CD4-positive, alpha-beta T cell treated with Interleukin-12 subunit alpha and Interleukin-12 subunit beta, for 1 hour (primary cell): ENCODE measurements around the gene FKBP1C.
"Not testable (repeated sequence)": the region's sequence is repeated elsewhere in the genome, so short reads cannot be mapped to it uniquely, and the experiment has no call there.

Experiments
- DNase-seq: peaks from one replicate; pipeline ENCODE4 v3.0.0-alpha.2; 2020

The FKBP1C gene

DNA sequence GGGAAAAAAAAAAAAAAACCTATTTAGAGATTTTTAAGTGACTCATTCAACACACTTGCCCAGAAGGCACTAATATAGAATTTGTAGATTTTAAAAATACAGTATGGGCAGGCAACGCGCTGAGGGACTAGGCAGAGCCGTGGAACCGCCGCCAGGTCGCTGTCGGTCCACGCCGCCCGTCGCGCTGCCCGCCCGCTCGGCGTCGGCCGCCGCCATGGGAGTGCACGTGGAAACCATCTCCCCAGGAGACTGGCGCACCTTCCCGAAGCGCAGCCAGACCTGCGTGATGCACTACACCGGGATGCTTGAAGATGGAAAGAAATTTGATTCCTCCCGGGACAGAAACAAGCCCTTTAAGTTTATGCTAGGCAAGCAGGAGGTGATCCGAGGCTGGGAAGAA lies at the start of gene FKBP1C:
Gene FKBP1C (plus strand): TSS at position 127 of the 400 bp plus-strand sequence.
- not testable (repeated sequence) for DNase-seq

DNA sequence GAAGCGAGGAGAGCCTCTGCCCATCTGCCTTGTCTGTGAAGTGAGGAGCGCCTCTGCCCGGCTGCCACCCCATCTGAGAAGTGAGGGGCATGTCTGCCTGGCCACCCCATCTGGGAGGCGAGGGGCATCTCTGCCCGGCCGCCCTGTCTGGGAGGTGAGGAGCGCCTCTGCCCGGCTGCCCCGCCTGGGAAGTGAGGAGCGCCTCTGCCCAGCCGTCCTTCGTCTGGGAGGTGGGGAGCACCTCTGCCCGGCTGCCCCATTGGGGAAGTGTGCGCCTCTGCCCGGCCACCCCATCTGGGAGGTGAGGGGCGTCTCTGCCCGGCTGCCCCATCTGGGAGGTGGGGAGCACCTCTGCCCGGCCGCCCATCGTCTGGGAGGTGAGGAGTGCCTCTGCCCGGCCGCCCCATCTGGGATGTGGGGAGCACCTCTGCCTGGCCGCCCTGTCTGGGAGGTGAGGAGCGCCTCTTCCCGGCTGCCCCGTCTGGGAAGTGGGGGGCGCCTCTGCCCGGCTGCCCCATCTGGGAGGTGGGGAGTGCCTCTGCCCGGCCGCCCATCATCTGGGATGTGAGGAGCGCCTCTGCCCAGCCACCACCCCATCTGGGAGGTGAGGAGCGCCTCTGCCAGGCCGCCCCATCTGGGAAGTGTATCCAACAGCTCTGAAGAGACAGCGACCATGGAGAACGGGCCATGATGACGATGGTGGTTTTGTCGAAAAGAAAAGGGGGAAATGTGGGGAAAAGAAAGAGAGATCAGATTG lies 47.0 kb upstream of the FKBP1C start:
- DNase-seq: not testable (repeated sequence)

DNA sequence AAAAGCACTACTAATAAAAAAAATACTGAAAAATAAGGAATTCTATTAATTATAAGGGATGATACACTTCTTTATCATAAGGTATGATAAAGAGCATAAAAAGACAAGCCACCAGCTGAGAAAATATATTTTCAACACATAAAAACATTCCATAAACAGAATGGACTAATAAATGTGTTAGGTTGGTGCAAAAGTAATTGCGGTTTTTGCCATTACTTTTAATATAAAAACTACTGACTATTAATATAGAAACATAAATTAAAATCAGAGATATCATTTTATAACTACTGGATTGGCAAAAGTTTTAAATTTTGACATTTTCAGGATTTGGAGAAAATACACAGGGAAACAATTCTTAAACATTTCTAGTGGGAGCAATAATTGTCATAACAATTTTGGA lies 37.1 kb upstream of the FKBP1C start:
- DNase-seq: no peak

DNA sequence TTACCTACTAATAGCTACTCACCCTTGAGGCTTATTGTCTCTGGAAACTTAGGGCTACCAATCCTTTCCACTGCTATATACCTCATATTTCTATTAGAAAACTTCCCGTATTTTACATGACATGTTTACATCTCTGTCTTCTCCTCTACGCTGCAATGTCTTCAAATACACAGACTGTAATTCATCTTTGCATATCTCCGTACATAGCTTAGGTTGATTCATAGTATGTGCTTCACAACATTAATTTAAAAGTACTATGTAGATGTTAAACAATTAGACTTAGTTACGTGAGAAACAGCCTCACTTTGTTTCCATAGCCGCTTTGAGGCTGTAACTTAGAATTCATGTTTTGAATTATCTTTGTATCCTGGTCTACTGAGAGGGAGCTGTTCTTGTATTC lies 35.1 kb upstream of the FKBP1C start:
- DNase-seq: no peak

DNA sequence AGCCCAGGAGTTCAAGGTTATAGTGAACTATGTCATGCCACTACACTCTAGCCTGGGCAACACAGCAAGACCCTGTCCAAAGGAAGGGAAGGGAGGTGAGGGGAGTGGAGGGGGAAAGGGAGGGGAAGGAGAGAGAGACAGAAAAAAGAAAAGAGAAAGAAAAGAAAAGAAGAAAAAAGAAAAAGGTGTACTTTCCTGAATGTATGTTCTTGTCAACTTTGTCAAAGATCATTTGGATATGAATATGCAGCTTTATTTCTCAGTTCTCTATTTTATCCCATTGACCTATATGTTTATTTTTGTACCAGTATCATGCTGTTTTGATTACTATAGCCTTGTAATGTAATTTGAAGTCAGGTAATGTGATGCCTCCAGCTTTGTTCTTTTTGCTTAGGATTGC lies 30.9 kb upstream of the FKBP1C start:
- no peak for DNase-seq

DNA sequence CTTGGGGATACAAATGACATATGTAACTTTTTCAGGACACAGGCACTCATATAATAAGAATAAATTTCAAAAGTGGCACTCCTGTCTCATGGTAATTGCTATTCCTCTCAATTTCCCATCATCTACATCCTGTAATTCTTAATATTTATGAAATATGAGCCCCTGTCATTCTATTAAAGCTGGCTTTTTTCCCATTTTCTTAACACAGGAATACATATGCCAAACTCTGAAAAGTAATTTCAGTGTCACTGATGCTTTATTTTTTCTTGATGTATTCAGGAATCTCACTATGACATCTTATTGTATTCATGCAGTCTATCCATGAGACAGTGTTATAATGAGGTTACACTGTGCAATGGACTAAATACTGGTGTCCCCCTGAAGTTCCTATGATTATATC lies 24.3 kb upstream of the FKBP1C start:
- DNase-seq: no peak

DNA sequence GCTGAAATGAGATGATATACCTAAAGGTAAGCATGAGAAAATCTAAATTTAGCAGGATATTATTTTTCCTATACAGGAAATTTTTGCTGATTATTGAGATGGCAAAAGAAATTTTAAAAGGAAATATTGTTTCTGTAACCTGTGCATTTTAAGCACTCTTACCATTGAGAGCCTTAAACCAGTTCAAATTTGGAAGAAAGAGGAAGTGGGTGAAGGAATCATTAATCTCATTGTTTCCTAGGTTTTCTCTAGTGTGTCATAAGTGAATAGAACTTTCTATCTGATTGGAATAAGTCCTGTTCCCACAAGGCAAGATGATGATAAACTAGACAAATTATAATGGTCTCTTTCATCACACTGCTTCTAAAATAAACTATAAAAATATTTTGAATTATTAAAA lies 22.4 kb upstream of the FKBP1C start:
- DNase-seq: no peak

DNA sequence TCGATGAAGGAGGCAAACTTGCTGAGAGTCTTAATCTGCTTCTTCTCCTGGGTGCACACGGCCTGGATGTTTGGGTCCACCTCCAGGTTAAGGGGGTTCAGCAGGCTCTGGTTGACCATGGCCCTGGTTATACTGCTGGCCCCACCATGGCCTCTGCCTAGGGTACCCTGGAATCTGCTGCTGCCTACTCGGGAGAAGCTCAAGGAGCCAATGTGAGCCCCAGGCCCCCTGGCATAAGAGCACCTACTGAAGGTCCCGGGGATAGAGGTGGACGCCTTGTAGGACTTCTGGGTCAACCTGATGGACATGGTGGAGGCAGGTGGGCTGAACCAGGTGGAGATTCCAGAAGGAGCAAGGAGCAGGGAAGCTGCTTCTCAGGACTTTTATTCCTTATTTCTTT lies 17.9 kb upstream of the FKBP1C start:
- no peak for DNase-seq

DNA sequence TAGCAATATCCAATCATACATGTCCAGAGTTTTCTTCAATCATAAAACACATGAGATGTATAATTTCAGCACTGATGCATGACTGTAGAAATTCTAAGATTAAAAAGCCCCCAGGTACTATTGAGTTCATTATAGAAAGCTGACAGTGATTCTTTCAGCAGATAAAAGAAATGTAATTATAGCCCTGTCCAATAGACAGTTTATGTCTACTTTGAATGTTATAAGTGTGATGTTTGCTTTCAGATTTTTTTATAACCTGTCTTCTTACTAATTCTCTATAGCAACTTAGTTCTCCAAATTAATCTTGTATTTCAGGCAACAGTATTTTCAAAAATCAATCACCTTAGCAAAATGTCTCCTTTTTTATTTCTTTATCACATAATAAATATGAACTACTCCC lies 13.5 kb upstream of the FKBP1C start:
- no peak for DNase-seq

DNA sequence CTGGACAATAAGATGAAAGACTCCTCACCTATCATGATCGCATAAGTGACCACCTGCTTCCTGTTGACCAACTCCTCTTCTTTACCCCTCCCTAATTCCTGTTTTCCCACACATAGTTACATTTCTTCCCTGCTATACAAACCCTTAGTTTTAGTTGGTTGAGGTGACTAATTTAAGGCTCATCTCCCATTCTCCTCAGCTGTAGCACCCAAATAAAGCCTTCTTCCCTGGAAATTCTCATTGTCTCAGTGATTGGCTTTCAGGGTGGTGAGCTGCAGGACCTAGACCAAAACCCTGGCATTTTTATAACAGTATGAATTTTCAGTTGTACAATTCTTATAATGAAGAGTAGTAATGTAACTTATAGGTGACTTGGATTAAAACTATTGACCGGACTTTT lies 2.1 kb downstream of the FKBP1C start:
- no peak for DNase-seq

DNA sequence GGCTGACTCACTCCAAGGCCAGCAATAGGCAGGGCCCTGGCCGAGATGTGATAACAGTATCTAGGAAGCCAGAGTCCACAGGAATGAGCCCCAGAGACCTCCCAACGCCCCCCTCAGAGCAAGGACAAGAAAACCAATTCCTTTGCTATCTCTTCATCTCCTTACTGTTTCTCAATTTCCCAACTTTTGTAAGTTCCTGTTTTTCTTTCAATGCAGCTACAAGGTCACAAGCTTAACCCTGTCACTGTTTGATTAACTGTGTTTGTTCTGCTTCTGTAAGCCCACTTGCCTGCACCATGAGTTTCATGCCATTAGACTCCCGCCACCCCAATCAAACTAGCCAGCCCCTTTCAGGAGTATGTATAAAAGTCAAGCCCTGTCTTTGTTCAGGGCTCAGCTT lies 3.5 kb downstream of the FKBP1C start:
- DNase-seq: no peak

DNA sequence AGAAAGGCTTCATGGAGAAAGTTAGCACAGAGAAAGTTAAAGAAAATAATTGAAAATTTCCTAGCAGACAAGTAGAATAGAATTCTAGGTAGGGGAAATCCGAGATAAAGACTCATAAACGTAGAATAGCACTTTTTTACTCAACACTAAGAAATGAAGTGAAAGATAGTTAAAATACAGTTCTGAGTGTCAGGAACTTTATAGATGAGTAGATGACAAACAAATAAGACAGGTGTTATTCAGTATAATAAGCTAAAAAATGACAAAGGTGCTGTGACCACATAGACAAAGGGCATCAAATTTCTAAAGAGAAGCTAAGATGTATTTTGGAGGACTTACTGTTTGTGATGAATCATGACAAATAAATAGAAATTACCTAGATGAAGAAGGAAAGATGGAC lies 12.9 kb downstream of the FKBP1C start:
- no peak for DNase-seq

DNA sequence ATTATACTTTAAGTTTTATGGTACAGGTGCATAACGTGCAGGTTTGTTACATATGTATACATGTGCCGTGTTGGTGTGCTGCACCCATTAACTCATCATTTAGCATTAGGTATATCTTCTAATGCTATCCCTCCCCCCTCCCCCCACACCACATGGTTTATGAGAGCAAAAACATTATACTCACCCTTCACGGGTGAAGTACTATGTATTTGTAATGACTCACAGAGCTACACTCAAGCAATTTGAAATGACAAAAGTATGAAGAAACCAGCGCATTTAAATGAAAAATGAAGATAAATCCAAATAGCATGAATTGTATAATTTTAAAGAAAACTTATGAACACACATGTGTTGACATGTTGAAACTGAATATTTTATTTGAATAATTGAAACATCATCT lies 14.7 kb downstream of the FKBP1C start:
- DNase-seq: not testable (repeated sequence)

DNA sequence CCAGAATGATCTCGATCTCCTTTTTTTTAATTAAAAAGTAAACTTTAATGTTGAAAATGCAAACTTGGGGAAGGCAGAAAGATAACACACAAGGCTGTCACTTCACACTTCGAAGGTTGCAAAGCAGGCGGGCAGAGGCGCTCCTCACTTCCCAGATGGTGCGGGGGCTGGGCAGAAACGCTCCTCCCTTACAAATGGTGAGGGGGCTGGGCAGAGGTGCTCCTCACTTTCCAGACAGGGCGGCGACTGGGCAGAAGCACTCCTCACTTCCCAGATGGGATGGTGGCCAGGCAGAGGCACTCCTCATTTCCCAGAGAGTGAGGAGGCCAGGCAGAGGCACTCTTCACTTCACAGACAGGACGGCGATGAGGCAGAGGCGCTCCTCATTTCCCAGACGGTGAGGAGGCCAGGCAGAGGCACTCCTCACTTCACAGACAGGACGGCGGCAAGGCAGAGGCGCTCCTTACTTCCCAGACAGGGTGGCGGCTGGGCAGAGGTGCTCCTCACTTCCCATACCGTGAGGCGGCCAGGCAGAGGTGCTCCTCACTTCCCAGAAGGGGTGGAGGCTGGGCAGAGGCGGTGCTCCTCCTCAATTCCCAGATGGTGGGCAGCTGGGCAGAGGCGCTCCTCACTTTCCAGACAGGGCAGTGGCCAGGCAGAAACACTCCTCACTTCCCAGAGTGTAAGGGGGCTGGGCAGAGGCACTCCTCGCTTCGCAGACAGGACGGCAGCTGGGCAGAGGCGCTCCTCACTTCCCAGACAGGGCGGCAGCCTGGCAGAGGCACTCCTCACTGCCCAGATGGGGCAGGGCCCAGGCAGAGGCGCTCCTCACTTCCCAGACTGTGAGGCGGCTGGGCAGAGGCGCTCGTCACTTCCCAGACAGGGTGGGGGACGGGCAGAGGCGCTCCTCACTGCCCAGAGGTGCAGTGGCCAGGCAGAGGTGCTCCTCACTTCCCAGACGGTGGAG lies 16.9 kb downstream of the FKBP1C start:
- DNase-seq: not testable (repeated sequence)

DNA sequence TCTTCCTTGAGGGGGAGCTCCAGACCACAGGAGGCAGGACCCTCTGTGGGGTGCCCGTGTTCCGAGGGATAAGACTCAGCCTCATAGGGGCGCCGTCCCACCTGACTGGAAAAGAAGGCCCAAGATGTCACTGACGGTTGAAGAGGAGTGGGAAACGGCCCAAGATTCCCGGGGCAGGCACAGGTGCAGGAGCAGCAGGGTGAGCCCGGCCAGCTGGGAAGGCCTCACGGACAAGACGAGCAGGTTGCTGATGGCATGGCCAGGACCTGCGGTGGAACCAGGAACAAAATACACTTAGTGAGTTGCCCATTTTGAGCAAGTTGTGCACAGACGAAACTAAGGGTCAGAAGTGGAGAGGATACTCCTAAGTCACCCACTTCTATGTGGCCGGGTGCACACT lies 18.8 kb downstream of the FKBP1C start:
- DNase-seq: not testable (repeated sequence)

DNA sequence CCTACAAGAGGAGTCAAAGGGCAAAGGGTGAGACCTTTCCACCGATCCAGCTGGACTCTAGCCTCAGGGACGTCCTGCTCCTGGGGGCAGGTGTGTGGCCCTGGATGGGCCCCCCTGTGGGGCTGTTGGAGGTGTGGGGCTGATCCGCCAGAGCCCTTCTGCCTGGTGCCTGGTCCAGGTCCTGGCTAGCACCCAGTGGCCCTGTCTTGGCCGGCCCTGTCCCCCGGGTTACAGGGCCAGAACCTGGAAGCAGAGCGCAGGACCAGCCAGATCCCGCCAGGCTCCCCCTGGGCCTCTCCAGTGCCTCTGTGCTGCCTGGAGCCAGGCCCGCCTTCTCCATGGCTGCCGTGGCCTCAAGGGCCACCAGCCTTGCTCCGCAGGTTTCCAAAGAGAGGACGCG lies 19.2 kb downstream of the FKBP1C start:
- not testable (repeated sequence) for DNase-seq

DNA sequence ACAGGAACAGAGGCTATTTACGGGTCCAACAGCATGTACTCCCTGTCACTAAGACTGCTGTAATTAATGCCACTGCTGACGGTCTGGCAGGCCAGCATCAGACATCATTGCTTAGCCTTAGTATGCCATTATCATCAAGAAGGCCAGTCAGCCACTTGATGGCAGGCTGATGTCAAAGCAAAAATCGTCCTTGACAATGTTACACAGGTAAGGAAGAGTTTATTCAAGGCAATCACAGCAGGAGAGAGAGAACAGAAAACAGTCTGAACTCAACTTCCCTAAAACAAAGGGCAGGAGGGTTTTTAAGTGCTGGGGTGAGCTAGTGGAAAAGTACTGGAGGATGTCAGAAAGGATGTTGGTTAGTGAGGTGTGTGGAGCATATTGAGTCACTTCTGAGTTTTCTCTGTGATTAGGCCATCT lies 25.1 kb downstream of the FKBP1C start:
- DNase-seq: no peak

DNA sequence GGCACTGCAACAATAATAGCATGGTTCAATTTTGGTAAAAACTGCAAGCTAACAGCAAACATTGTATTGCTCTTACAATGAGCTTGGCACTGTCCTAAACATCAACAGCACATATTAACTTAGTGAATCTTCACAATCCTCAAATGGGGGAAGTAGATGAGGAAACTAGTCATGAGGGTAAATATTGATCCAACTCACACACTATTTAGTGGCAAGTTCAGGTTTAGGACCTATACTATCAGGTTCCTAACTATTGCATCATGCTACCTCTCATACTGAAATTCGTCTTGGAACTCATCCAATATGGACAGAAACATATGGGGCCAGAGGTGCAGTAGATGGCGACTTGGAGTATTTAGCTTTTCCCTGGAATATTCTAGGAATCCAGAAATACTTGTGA lies 34.2 kb downstream of the FKBP1C start:
- no peak for DNase-seq

DNA sequence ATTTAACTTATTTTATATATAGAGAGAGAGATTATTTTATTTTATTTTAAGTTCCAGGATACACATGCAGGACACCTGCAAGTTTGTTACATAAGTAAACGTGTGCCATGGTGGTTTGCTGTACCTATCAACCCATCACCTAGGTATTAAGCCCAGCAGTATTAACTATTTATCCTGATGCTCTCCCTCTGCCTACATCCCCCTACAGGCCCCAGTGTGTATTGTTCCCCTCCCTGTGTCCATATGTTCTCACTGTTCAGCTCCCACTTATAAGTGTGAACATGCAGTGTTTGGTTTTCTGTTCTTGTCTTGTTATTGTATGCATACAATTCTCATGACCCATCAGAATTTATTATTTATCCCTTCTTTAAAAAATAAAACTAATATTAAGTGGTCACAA lies 34.6 kb downstream of the FKBP1C start:
- no peak for DNase-seq

DNA sequence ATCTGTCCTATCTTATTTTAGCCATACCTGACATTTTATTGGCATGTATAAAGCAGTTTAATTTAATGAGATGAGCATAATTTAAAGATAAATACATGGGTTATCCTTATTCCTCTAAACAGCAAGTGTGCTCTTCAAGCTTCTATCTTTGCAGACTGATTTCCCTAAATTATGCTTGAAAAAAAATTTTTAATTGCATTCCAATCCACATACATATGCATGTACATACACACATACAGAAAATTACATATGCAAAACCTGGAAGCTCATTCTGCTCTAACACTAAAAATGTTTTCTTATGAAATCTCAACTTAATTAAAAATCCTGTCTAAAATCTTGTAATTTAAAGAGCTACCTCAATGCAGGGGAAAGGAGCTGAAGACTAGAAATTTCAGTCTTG lies 35.3 kb downstream of the FKBP1C start:
- DNase-seq: no peak

DNA sequence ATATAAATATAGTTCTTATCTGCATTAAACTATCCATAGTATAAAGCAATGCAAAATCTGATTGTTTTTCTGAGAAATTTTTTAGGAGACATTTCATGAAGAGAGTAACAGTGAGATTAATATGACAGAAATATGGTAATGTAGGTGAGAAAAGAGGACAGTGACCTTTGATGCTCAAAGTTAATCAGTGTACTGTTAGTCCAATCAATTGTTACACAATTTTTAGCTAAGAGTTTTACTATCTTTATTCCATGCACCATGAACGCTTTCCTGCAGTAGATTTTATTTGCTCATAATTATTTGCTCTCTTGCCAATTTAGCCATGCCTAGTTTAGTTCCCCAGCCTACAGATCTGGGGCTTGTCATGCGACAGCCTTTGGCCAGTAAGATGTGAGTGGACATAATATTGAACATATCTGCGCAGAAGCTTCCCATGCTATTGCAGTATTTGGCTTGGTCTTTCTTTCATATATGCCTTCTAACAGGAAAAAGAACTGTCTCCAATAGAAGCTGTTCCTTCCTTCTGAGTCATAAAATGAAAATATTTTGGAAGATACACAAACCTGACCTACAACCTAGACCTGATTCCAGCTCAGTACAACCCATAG lies 38.7 kb downstream of the FKBP1C start:
- DNase-seq: no peak

DNA sequence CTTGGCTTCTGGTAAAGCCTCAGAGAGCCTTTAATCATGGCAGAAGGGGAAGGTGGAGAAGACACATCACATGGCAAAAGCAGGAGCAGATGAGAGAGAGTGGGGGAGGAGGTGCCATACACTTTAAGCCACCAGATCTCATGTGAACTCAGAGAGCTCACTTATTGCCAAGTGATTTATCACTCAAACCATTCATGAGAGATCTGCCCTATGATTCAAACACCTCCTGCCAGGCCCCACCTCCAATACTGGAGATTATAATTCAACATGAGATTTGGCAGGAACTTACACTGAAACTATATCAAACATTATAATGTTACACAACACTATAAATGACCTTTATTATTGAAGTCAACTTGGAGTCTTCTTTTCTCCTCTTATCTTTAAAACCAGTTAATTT lies 47.9 kb downstream of the FKBP1C start:
- no peak for DNase-seq

DNA sequence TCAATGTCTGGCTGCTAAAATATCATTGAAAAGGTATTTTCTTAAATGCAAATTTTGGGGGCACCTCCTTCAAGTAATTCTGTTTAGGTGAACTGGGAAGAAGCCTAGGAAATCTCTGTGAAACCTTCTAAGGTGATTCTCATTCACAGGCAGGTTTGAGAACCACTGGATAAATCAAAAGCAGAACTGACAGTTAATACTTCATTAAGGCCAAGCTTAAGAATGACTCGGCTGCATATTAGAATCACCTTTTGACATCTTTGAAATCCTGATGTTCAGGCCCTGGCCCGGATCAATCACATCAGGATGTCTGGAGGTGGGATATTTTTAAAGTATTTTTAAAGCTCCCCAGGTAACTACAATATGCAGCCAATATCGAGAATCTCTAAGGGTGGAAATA lies 50.6 kb downstream of the FKBP1C start:
- no peak for DNase-seq
